Islet of Langerhans (tissue), 1 donor: ENCODE results near the gene KRTAP10-10.
"Not testable (repeated sequence)": the region's sequence is repeated elsewhere in the genome, so short reads cannot be mapped to it uniquely, and the experiment has no call there.

Experiments used
- FAIRE-seq: peaks from one replicate; lab custom pipeline; 2011; peaks lifted over from hg19 to GRCh38; lab: Jason Lieb, UNC

Gene KRTAP10-10

DNA sequence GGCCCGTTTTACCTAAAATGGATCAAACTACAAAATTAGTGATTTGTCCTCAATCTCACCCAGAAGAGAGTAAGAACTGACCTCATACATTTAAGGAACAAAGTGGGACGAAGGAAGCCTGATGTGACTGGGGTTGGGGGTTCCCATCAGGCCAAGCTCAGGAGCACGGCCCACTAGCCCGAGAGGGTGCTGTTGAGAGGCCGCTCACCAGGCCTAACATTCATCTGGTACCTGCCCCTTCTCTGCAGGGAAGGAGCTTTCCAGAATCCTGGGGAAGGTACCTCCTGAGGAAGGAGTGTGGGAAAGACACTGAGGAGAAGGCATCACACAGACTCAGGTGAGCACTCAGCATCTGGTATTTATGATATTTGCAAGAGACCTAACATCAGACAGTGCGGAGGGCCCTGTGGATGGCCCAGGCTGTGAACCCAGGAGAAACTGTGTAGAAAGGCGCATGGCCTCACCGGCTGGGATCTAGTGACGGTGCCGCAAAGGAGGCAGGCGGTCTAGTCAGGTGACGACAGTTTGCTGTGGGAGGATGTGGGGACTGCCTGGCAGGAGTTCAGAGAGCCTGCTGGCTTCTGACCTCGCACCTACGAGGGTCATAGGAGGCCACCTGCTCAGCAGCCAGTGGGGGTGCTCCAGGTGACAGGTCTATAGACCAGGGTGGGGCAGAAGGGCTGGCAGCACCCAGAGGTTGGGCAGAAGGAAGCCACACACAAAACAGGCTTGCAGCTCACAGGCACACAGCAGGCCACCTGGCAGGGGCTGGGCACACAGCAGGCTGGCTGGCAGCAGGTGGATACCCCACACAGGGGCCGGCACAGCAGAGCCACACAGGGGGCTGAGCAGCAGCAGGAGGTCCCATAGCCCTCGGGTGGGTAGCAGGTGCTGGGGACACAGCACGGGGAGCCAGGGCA, 16.8 kb downstream of the KRTAP10-10 start:
- no peak for FAIRE-seq

DNA sequence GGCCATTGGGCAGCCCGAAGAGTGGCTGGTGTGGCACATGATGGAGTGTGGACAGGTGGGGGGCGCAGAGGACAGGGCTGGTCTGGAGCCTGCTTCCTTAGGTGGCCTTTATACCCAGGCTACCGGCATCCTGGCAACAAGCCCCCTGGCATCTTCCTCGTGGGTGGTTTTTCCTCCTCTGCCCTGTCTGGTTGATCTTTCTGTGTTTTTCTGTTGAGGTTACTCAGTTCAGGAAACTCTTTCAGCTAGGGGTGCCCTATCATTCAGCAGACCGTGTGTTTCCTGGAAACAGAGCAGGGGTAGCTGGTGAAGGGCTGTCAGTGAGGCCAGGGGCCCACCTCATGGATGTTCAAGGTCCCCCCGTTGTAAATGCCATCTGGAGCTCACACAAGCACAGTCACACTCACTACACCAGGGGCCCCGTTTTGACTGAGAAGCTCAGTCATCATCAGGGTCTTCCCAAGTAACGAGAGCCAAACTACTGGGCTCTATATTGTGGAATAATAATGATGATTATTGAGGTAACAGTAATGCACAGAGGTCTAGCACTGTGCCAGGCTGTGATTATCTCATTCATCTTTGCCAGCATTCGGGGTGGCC, 17.5 kb downstream of the KRTAP10-10 start, which contains the start of gene KRTAP12-4:
Gene KRTAP12-4, minus strand, starts transcription at position 84 of the 600 bp plus-strand sequence. Its CDS starts 45 bp downstream, at position 39.
- no peak for FAIRE-seq

- no peak for FAIRE-seq
Measured at GRCh38 chr21:44656868-44657267, 19.7 kb downstream of the KRTAP10-10 start.

DNA sequence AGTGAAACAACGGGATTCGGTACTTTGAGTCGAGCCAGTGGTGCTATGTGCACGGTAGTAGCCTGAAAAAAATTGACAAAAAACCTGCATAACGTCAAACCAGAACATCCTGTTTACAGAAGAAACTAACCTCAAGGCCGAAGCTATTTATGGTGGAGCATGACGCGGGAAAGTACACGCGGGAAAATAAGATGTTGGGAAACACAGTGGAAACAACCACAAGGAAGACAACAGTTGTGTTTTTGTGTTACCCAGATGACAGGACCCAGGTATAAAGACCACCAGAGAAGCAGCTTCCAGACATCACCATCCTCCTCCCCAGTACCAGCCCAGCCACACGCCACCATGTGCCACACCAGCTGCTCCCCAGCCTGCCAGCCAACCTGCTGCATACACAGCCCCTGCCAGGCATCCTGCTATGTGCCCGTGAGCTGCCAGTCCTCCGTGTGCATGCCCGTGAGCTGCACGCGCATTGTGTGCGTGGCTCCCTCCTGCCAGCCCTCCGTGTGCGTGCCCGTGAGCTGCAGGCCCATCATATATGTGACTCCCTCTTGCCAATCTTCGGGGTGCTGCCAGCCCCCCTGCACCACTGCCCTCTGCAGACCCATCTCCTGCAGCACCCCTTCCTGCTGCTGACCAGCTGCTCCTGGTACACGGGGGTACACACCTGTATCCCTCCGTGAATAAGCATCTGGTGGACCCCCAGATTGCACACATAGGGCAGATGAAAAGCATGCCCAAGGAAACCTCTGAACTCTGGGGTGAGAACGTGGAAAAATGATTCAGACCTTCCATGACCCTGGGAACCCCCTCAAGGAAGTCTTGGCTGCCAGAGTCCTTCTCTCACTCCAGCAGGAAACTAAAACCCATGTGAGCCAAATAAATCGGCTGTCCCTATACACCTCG, 20.7 kb downstream of the KRTAP10-10 start, which contains the start of gene KRTAP12-3:
Gene KRTAP12-3, plus strand, starts transcription at position 298 of the 906 bp plus-strand sequence. Its CDS starts 48 bp downstream, at position 346.
- FAIRE-seq, result no peak

DNA sequence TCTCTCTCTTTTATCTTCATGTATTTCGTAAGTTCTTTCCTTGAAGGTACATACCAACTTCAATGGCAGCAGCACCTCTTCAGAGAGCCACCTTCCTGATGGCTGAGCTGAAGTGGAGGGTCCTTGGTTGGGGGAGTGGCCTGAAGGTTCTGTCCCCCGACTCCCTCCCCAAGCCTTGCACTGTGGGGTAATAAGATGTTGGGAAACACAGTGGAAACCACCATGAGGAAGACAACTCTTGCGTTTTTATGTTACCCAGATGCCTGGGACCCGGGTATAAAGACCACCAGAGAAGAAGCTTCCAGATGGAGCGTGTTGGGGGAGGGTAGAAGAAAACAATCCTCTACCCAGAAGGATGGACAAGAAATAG, 21.4 kb downstream of the KRTAP10-10 start:
- no peak for FAIRE-seq

DNA sequence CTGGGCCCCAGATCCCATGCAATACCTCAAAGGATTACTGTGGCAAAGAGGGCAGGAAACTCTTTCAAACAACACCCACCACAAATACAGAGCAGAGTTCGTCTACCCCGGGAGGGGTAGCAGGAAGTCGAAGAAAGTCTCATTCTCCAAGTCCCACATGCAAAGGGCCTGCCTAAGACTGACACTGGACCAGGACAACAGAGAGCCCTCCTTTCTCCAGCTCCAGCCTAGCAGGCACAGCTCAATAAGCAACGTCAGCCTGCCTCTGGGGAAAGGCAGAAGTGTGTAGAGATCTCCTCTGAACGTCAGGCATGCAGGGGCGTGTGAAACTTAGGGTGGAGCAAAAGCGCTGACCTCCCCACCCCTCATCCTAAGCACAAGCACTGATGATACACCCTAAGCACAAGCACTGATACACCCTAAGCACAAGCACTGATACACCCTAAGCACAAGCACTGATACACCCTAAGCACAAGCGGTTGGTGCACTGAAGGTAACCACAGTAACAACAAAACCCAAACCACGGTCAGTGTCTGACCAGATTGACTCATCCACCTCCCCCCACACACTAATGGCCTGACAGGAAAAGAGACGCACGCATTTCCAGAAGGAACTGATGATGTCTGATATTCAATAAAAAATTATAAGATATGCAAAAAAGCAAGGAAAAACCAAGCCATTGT, 21.9 kb downstream of the KRTAP10-10 start:
- FAIRE-seq, result no peak

- not testable (repeated sequence) for FAIRE-seq
Measured at GRCh38 chr21:44661567-44661966, 24.4 kb downstream of the KRTAP10-10 start.

DNA sequence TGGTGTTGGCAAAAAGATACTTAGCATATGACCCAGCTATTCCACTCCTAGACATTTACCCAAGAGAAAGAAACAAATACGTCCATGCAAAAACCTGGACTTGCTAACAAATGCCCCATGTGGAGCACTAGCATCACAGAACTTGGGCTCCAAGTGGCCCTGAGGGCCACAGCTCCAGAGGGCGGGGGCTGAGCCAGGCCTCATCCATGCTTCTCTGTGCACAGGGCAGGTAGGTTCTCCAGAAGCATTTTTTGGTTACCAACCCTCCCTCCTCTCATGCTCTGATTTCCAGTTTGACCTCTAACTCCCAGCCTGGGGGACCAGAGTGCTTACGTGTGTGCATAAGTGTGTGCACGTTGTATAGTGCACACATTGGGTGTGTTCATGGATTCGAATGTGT, 27.5 kb downstream of the KRTAP10-10 start:
- FAIRE-seq, result no peak

GRCh38 chr21:44666401-44667320, 29.5 kb downstream of the KRTAP10-10 start, which contains the start of gene KRTAP12-2:
Gene KRTAP12-2 (minus strand): TSS chr21:44666927. CDS start chr21:44666886, 41 bp downstream.
- no peak for FAIRE-seq

GRCh38 chr21:44667612-44668011, 30.5 kb downstream of the KRTAP10-10 start:
- FAIRE-seq, result no peak

DNA sequence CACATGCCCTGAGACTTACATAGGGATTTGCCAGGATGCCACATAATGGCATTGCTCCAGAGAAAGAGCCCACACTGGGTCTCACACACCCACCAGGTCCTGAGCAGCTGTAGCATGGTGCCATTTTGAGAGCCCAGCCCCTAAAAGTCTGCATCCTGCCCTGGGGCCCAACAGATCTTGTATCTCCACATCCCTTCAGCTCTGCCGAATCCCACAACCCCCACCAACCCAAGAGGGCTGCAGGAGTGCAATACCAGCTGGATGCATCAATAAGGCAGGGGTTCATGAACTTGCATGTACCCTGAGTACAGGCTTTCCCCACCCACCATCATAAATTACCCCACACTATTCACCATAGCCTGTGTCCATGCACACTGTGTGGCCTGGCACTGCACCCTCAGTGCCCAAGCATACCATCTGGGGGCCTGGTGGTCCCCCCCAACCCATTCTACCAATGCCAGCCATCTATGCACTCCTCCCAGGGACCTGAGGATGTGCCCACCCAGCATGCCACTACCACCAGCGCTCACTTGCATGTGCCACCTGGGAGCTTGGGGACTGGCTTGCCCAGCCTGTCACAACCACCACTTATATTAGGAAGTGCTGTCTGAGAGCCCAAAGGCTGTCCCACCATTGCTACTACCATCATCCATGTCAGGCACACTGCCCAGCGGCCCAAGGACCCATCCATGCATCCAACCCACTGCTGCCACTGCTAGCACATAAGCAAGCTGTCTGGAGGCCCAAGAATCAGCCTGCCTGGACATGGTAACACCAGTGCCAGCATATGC, 33.7 kb downstream of the KRTAP10-10 start:
- no peak for FAIRE-seq

- no peak for FAIRE-seq
Measured at GRCh38 chr21:44671911-44672310, 34.8 kb downstream of the KRTAP10-10 start.

DNA sequence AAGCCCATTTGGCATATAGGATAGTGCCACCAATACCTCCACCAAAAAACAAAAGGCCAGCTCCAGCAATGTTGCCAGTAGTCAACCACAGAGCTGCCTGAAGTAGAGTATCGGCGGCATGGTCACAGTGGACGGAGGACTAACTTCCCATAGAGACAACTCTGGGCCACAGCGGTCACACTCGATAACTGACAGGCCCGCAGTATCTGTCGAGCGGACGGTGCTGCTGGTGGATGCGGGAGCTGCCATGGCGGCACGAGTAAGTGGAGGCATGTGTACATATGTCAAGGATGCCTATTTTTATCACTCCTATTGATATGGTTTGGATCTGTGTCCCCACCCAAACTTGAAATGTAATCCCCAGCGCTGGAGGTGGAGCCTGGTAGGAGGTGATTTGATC, 40.7 kb downstream of the KRTAP10-10 start:
- no peak for FAIRE-seq

- FAIRE-seq, result no peak
Measured at GRCh38 chr21:44681152-44681551, 44.0 kb downstream of the KRTAP10-10 start.

- FAIRE-seq, result no peak
Measured at GRCh38 chr21:44681861-44682579, 44.9 kb downstream of the KRTAP10-10 start, which contains the start of gene KRTAP12-1. Gene KRTAP12-1 (minus strand): TSS chr21:44682163. CDS start chr21:44682123, 40 bp downstream.

DNA sequence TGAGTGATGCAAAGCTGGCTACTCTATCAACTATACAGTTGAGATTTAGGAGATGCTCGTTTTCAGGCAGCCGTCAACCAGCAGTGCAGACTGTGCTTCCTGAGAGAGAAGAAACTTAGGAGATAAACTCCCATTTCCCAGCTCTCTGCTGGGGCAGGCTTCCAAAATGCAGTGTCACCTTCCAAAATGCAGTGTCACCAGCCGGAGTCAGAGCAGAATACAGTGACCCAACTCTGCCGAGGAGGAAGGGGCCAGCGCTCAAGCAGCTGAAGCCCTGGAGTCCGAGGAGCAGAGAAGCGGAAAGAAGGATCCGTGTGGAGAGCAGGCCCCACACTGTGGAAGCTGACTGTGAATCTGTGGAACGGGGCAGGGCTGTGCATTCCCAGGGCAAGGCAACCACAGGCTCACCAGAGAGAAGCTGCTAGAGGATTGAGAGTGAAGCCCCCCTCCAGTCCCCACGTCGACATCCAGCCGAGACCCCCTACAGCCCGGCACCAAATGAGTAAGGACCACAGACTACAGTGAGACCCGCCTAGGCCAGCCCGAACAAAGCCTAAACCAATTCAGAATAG, 45.5 kb downstream of the KRTAP10-10 start:
- FAIRE-seq, result no peak

DNA sequence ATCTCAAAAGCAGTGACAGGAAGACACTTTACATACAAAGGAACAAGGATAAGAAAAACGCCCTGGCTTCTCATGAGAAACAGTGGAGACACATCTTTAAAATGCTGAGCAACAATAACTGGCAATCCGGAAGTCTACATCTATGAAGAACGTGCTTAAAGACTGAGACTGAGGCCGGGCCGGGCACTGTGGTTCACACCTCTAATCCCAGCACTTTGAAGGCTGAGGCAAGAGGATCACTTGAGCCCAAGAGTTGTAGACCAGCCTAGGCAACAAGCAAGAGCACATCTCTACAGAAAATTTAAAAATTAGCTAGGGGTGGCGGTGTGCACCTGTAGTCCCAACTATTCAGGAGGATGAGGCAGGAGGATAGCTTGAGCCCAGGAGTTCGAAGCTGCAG, 46.9 kb downstream of the KRTAP10-10 start:
- FAIRE-seq, result no peak

- FAIRE-seq, result no peak
Measured at GRCh38 chr21:44684483-44684882, 47.3 kb downstream of the KRTAP10-10 start.
